NCI-H146 treated with DMSO at 0.1 percent for 48 hours (cell line): ENCODE data around the gene COL4A6.

Source experiments
- DNase-seq: peaks from one replicate; lab custom pipeline; 2025; ENCODE audit not compliant: unreplicated experiment; lab: John Stamatoyannopoulos, UW

The COL4A6 gene

GRCh38 chrX:108219949-108220601, 218.1 kb downstream of the COL4A6 start:
- DNase-seq: no peak

- DNase-seq: no peak
Observed at GRCh38 chrX:108217876-108218275, 220.3 kb downstream of the COL4A6 start.

DNA sequence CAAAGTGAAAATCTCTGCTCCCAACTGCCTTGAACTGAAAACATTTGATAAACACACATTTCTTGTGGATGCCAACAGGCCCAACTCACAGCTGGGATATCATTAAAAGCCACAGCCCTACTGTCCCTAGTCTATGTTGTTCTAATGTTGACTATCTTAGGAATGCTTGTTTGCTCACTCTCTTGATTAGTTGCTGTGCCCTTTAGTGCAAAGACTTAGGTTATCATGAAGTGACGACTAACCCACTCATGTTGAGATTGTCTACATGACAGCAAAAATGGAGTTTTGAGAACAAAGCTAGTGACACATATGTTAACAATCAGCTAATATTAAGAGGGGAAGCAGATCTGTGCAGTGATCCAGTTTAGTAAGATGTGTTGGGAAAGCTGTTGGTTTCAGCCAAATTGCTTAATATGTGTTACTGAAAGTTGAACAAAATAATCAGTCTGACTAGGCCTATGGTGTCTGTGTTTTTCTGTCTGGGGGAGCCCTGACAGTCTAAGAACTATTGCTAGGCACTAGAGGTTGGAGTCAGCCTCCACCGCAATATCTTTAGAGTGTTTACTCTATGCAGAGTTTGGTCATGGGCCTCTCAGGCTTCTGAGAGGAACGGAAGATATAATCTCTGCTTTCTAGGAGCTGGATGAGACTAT, 221.2 kb downstream of the COL4A6 start:
- DNase-seq: no peak

- DNase-seq: no peak
Observed at GRCh38 chrX:108216405-108216804, 221.8 kb downstream of the COL4A6 start.

DNA sequence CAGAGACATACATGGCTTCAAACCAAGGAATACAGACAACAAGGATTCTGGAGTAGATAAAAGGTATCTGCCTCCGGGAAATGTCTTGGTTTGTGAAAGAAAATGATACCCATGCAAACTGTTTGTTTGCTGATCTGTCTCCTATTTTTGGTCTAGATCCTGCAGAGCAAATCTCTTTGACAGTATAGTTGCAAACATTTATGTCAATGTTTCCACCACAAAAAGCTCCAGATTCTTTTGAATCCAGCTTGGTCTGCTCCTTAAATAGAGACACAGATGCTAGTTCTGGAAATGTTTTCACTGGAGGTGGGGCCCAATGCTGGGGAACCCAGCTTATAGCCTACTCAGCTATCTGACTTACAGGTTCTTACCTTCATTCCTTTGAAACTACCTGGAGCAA, 226.9 kb downstream of the COL4A6 start:
- DNase-seq: no peak

GRCh38 chrX:108209006-108209554, 229.1 kb downstream of the COL4A6 start:
- no peak for DNase-seq

- no peak for DNase-seq
Observed at GRCh38 chrX:108203540-108203939, 234.7 kb downstream of the COL4A6 start.

DNA sequence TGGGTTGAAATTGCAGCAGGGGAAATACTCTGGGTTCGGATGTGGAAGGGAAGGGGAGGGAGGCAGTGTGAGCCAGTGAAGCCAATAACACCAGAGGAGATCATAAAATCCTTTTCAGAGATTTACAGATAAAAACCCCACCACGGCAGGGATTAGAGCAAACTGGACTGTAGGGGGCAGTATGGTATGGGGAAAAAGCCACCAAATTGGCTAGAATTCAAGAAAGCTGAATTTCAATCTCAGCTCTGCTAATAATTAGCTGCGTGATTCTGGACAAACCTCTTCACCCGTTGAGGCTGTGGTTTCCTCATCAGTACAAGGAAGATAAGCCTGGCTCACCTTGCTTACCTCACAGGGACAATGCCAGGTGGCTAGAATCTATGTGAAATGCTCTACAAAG, 238.5 kb downstream of the COL4A6 start:
- no peak for DNase-seq

GRCh38 chrX:108199041-108199440, 239.2 kb downstream of the COL4A6 start:
- no peak for DNase-seq

- DNase-seq: no peak
Observed at GRCh38 chrX:108198420-108198819, 239.8 kb downstream of the COL4A6 start.

- no peak for DNase-seq
Observed at GRCh38 chrX:108186811-108187210, 251.4 kb downstream of the COL4A6 start.

DNA sequence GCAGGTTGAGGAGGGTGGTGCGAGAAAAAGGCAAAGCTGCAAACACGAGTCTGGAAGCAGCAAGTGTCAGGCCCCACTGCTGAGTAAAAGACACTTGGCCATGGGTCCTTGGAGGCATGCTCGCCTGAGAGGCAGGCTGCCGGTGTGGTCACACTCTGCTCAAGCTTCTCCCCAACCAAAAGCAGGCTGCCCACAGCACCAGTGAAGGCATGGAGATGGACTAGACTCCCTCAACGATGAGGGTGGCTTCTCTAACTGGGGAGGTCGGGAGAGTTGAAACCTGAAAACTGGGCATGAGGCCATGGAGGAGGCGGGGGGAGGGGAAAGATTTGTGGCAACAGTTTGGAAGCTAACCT, 260.1 kb downstream of the COL4A6 start:
- DNase-seq: no peak

- no peak for DNase-seq
Observed at GRCh38 chrX:108177351-108178142, 260.7 kb downstream of the COL4A6 start.

DNA sequence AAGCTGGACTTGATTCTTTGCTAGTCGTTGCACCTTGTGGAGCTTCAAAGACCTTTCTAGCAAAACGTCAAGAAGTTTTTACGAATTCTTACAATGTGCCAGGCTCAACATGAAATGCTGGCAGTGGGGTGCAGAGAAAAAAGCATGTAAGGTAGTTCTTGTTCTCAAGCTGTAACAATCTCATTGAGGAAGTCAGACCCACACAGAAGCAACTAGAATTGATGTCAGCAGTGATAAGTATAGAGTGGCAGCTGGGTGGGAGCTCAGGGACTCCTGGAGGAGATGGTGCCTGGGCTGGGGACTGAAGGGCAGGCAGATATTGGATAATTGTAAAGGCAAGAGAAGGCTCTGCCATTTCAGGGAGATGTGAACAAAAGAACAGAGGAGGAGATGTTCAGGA, 264.3 kb downstream of the COL4A6 start:
- DNase-seq: no peak

DNA sequence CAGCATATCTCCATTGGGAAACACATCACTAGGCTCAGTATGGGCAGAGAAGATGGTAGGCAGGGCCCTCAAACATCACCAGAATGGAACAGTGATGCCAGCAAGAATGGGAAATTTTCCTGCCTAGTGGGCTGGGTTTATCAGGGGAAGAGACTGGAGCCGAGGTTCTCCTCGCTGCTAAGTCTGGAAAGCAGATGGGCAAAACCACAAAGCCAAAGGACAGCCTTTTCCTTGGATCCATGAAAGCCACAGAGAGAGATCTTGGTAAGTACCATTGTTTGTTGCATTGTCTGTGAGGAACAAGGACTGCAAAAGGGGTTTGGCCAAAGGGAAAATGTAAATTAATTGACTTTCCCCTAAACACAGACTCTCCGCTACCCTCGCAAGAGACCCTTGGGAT, 266.6 kb downstream of the COL4A6 start:
- DNase-seq: no peak

- no peak for DNase-seq
Observed at GRCh38 chrX:108169768-108170167, 268.5 kb downstream of the COL4A6 start.

DNA sequence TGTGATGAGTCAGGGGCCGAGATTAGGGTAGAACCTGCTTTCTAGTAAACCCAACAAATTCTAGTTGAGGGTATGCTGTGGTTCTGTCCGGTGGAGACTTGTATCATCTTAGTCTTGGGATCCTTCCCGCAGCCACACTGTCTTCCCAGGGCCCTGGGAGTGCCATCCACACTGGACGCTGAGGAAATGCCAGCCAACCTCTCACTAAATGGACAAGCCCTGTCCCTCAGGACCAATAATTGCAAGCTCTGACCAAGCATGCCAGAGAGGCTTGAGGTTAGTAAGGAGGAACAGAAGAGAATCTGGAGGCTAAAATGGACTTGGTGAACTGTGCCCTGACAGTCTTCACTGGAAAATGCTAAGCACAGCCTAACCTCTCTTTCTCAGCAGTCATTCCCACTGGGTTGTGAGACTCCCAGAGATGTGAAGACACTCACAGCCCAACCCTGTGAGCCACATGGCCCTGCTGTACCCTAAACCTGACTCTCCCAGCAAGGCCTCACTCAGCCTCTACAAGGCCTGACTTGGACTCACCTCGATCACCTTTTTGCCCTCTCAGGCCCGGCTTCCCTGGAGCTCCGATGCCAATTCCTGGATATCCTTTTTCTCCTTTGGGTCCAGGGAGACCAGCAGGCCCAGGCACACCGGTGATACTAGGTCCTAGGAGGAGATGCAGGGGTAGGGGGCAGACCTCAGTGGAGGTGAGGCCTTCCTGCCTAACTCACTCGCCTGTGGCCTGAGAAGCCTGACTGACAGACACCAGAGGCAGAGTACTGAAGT, 269.1 kb downstream of the COL4A6 start:
- no peak for DNase-seq

DNA sequence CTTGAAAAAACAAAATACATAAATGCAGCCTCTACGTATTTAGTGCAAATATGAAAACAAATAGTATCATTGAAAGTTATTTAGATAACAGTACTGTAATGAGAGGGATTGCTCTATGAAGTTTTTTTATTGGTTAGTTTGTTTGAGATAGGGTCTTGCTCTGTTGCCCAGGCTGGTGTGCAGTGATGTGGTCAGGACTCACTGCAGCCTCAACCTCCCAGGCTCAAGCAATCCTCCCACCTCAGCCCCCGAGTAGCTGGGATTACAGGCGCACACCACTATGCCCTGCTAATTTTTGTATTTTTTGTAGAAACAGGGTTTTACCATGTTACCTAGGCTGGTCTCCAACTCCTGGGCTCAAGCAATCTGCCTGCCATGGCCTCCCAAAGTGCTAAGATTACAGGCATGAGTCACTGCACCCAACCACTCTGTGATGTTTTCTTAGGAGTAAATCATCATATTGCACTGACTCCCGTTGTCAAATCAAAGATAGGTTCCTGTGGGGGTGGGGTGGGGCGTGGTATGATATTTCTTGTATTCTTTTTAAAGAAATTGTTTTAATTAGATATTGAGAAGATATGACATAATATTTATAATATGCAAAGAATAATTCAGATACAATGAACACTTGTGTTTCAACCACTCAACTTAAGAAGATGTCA, 270.9 kb downstream of the COL4A6 start:
- DNase-seq: no peak

DNA sequence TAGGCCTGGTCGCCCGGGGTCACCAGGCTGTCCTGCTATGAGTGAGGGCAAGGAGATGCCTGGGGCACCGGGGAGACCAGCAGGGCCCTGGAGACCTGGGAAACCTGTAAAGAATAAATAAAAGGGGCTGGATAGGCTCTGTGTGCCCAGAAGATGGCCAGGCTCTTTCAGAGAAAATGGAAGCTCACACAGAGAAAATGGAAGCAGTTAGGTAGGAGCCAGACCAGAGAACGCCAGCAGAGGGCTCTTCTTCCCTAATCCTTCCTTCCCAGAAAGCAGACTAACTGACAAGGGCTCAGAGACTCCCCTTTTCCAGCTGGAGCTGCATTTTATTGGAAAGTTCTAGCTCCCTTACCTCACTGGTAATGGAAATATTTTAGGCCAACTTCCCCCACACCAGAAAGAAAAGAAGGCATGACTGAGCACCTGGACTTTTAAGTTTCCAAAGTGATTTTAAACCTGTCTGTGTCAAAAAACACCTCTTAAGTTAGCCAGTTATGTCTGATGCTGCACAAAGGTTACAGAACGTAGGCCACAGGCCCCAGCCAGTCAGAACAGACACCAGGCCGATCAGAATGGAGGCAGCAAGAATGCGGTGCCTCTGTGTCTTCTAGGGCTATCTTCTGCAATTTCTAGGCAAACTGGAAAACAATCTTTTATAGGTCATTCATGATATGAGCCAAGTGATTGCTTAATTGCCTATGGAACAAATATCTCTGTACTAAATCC, 272.7 kb downstream of the COL4A6 start:
- DNase-seq: no peak
